H1 (cell line): ENCODE data around the gene TLCD3A.

Experiments
- ASH2L ChIP-seq: fragments of 200-600, 300-600 bp; sonication (generic); IDR thresholded peaks from one replicate; pipeline ENCODE4 v1.7.1; 2017; ENCODE audit warnings: low read length
- TF ChIP-seq, protein P1 (sequence below), 3 experiments: IDR thresholded peaks; 1 replicate in 2 of 3; 2 replicates in 1 of 3; pipeline versions ENCODE4 v1.5.1 to v1.6.1; 2011; ENCODE audit warnings: low read length in 3 of 3, mild to moderate bottlenecking in 3 of 3, inconsistent platforms in 2 of 3, low read depth in 1 of 3, moderate library complexity in 1 of 3; ENCODE audit not compliant: insufficient read depth in 1 of 3; ENCODE audit errors: control extremely low read depth in 1 of 3

DNA sequence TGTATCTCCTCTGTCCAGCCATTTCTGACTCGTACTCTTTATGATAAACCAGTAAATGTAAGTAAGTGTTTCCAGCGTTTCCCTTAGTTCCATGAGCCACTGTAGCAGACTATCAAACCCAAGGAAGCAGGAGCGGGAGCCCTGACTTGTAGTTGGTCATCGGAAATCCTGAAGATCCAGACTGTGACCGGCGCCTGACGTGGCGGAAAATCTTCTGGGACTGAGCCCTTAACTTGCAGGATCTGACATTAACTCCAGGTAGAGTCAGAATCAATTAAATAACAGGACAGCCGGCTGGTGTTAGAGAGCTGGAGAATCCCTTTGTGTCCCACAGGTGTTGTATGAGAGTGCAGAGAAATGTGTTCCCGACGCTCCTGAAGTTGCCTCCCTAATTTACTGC, 45.7 kb downstream of the TLCD3A start:
- TF ChIP-seq, protein P1, sequence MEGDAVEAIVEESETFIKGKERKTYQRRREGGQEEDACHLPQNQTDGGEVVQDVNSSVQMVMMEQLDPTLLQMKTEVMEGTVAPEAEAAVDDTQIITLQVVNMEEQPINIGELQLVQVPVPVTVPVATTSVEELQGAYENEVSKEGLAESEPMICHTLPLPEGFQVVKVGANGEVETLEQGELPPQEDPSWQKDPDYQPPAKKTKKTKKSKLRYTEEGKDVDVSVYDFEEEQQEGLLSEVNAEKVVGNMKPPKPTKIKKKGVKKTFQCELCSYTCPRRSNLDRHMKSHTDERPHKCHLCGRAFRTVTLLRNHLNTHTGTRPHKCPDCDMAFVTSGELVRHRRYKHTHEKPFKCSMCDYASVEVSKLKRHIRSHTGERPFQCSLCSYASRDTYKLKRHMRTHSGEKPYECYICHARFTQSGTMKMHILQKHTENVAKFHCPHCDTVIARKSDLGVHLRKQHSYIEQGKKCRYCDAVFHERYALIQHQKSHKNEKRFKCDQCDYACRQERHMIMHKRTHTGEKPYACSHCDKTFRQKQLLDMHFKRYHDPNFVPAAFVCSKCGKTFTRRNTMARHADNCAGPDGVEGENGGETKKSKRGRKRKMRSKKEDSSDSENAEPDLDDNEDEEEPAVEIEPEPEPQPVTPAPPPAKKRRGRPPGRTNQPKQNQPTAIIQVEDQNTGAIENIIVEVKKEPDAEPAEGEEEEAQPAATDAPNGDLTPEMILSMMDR (IDR thresholded peaks at IDR 0.05; ENCODE audit: control extremely low read depth in 1 of 3, insufficient read depth in 1 of 3, low read depth in 1 of 3, low read length in 3 of 3), result no peak
- TF ChIP-seq ASH2L, result no peak
